NOMO-1 treated with dmso at 0.1 percent for 144 hours (cell line): ENCODE measurements around the gene SENP3.
A peak's percentile ranks its signal among the peaks of the same experiment; 100 is the strongest.

ENCODE experiments used
- DNase-seq: peaks from one replicate; lab custom pipeline; 2025; ENCODE audit not compliant: unreplicated experiment; lab: John Stamatoyannopoulos, UW

Gene SENP3

DNA sequence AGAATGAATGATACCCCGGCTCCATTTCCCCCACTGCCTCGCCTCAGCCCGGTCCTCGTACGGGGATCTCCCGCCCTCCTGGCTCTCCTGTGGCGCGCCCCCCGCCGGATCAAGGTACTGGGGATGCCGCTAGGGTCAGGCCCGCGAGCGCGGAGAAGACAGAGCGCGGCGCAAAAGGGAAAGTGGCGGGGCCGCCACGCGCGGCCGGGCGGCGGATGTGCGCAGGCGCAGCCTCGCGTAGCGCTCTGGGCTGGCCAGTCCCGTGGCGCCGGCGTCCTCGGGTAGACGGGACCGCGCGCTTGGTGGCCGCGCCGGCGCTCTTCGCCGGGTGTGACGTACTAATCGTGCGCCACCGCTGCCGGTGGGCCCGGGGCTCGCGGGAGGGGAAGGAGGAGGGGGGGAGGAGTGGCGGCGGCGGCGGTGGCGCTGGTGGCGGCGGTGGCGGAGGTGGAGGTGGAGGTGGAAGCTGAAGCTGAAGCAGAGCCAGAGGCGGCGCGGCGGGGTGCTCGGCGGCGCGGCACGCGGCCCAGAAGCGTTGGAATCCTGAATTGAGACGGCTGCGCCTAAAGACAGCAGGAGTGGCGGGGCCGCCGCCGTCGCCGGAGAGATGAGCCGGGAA lies at the start of gene SENP3:
Gene SENP3, plus strand, starts transcription at position 331 of the 619 bp plus-strand sequence. CDS start 1,158 bp downstream, outside the sequence.
- peak; percentile 61 for DNase-seq

DNA sequence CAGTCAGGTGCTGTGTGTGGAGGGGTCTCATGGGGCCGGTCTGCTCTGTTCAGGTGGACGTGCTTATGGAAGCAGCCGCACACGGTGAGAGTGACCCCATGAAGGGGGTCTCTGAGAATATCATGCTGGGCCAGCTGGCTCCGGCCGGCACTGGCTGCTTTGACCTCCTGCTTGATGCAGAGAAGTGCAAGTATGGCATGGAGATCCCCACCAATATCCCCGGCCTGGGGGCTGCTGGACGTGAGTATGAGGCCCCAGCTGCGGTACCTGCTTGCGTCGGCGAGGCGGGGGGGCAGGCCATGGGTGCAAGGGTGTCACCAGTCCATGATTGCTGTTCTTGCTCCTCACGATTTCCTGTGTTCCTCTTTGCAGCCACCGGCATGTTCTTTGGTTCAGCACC lies 49.6 kb upstream of the SENP3 start:
- no peak for DNase-seq

DNA sequence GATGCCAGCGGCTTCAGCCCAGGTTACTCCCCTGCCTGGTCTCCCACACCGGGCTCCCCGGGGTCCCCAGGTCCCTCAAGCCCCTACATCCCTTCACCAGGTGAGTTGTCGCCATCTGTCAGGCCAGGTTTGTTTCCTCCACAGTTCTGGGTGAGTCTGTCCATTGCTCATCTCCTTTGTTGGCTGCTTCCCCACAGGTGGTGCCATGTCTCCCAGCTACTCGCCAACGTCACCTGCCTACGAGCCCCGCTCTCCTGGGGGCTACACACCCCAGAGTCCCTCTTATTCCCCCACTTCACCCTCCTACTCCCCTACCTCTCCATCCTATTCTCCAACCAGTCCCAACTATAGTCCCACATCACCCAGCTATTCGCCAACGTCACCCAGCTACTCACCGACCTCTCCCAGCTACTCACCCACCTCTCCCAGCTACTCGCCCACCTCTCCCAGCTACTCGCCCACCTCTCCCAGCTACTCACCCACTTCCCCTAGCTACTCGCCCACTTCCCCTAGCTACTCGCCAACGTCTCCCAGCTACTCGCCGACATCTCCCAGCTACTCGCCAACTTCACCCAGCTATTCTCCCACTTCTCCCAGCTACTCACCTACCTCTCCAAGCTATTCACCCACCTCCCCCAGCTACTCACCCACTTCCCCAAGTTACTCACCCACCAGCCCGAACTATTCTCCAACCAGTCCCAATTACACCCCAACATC lies 48.7 kb upstream of the SENP3 start:
- no peak for DNase-seq

DNA sequence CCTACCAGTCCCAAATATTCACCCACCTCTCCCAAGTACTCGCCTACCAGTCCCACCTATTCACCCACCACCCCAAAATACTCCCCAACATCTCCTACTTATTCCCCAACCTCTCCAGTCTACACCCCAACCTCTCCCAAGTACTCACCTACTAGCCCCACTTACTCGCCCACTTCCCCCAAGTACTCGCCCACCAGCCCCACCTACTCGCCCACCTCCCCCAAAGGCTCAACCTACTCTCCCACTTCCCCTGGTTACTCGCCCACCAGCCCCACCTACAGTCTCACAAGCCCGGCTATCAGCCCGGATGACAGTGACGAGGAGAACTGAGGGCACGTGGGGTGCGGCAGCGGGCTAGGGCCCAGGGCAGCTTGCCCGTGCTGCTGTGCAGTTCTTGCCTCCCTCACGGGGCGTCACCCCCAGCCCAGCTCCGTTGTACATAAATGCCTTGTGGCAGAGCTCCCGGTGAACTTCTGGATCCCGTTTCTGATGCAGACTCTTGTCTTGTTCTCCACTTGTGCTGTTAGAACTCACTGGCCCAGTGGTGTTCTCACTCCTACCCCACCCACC lies 47.8 kb upstream of the SENP3 start:
- DNase-seq: no peak

DNA sequence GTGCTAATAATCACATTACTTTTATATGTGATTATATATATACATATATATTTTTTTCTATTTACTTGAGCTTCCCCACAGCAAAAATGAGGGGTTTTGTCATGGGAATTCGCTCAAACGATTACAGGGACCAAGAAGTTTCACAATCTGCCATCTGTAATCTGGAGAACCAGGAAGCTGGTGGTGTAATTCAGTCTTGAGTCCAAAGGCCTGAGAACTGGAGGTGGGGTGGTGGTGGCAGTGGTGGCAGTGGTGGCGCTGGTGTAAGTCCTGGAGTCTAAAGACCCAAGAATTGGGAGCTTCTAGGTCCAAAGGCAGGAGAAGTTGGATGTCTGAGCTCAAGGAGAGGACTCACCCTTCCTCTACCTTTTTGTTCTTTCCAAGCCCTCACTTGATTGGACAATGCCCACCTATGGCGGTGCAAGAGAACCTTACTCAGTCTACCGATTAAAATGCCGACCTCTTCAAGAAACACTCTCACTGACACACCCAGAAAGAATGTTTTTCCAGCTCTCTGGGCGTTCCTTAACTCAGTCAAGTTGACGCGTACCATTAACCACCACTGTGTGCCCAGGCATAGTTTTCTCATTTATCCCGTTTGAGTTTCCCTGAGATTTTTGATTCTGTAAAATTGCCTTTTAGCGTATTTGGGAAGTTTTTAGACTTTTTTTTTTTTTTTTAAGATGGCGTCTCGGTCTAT lies 45.7 kb upstream of the SENP3 start:
- DNase-seq: no peak

DNA sequence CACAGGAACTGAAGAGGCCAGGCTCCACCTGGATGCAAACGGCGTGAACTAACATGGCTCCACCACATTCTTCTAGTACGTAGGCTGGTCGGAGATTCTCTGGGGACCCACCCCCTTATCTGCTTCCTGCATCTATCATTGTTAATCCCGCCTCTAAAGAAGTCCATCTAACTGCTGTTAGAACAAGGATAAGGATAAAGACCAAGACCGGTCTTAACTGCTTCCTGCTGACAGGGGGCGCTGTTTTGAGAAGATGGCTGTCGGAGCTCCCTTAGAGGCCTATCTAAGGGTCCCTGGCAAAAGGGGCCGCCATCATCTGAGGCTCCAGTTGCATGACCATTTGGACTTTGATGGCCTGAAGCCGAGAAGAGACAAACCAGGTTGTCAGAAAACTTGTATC lies 38.7 kb upstream of the SENP3 start:
- DNase-seq: no peak

DNA sequence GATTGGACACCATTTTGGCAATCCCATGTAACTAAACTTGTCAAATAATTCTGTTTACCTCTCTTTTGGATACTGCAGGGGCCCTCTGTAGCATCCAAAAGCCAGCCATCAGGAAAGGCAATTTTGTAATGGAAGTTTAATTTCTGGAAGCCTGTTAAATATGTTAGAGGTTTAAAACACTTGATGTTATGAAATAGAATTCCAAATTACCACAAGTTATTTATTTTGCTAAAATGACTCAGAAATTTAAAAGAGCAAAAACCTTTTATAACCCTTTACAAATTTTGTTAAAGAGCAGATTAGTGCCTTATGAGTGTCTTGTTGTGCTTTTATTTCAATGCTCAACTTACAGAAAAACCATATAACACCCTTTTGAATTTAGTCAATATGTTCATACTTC lies 32.9 kb upstream of the SENP3 start:
- DNase-seq: no peak

DNA sequence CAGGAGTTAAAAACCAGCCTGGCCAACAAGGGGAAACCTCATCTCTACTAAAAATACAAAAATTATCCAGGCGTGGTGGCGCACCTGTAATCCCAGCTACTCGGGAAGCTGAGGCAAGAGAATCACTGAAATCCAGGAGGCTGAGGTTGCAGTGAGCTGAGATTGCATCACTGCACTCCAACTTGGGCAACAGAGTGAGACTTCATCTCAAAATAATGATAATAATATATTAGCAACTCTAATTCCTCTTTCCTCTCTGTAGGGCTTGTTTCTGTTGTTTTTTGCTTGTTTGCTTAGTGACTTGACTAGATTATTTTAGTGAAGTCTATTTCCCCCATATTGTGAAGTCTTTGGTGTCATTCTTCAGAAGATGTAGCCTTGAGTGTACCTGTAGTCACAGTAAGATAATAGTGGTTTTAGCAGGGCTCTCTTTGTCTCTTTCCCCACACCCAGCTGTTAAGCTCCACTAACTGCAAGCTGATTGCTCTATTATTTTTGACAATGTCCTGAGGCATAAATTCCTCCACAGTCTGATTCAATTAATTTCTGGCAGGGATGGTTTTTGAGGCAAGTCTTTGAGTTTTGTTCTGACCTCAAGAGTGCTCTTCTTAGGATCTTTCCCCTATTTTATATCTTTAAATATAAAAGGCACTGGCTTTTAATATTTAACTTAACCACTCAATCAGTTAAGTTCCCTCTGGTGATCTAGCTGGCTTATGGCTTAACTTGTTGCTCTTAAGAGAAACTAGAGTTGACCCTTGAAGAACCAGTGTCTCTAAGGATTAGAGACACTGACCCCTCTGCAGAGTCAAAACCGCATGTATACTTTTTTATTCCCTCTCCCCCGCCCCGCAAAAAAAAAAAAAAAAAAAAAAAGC lies 31.5 kb upstream of the SENP3 start:
- DNase-seq: no peak

DNA sequence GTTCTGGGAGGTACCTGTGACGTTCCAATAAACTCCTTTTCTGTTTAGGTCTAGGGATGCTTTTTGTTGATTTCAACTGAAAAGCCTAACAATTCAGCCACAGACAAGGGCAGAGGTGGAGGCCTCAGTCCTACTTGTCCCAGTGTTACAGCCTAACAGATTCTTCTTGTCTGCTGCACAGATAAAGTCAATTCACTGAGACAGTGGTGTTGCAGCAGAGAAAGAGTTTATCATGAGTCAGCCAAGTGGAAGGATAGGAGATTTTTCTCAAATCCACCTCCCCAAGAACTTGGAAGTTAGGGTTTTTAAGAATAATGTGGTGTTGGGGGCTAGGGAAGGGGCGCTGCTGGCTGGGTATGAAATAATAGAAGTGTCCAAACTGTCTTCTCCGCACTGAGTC lies 23.7 kb upstream of the SENP3 start:
- no peak for DNase-seq

DNA sequence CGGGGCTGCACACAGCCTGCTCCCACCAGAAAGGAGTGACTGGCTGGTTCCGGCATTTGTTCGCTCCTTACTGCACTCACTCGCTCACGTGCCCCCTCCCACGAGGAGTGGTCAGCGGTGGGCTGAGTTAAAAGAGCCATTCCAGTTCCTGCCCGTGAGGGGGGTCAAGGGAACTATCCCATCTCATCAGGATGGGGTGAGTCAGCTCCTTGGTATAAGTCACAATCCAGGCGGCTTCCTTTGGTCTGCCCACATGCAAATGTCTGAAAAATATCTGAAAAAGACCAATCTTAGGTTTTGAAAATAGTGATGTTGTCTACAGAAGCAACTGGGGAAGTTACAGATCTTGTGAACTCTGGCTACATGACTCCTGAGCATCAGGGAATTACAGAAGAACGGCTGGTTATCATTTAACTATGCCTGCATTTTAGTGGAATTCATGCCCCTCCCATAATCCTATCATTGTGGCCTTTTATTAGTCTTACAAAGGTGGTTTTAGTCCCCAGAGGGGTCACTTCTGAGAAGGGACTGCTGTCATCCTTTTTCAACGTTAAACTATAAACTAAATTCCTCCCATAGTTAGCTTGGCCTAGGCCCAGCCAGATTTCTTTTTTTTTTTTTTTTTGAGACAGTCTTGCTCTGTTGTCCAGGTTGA lies 22.7 kb upstream of the SENP3 start:
- no peak for DNase-seq

DNA sequence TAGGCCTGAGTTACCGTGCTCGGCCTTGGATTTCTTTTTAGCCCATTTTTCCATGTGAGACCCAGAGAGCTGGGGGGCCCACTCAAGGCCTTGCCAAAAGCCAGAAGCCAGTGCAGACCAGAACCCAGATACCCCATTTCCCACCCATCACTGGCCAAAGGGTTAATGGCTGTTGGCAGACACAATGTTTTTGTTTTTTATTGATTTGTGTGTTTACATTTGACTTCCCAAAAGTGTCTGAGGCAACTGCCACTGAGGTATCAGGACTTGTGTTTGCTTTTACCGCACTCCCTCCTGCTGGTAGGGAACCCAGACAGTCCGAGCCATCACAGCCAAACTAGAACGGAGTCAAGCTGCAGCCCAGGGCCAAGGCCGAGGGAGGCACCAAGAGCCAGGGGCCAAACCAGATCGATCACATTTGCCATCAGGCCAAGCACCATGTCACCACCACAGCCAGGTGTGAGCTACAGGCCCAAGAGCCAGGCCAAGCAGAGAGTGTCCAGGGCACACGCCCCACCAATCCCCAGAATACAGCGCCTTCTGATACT lies 20.6 kb upstream of the SENP3 start:
- DNase-seq: no peak

DNA sequence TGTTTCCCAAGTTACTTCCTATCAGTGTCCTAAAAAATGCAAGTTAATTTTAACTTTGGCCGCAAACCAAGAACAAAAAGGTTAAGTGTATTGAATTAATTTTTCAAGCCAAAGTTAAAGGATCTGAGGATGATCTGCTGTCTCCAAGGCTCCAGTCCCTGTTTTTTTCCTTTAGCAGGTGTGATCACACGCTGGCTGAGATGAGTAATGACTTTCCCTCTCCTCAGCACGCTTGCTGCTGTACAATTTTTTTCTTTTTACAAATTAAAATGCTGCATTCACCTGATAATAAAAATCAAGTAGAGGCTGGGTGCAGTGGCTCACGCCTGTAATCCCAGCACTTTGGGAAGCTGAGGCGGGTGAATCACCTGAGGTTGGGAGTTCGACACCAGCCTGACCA lies 16.8 kb upstream of the SENP3 start:
- DNase-seq: no peak

DNA sequence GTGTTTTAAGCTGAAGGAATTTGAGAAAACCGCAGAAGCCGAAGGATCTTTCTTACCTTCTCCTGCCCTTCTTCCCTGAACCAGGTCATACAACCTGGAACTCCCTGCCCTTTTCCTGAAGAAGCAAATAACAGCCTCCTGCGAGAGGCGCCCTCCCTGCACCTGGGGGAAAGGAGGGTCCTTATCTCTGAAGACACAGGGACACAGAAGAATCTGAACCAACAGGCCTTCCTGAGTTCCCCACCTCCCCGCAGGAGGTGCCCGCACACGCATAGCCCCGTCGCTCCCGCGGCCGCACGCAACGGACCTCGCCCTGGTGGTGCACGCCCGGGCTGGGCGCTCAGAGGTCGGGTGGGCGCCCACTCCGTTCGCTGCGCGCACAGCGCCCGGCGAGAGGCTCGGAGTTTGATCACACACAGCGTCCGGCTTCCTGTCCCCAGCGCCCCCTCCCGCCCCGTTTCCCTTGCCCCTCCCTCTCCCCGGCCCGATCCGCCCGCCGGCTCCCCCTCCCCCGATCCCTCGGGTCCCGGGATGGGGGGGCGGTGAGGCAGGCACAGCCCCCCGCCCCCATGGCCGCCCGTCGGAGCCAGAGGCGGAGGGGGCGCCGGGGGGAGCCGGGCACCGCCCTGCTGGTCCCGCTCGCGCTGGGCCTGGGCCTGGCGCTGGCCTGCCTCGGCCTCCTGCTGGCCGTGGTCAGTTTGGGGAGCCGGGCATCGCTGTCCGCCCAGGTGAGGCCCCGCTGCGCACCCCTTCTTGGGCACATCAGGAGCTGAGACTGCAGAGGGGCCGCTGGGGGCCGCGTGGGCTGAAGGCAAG lies 12.9 kb upstream of the SENP3 start, which contains the start of gene TNFSF12:
Gene TNFSF12, plus strand, starts transcription at position 474 of the 816 bp plus-strand sequence. Its CDS starts 96 bp downstream, at position 570.
- DNase-seq: no peak

DNA sequence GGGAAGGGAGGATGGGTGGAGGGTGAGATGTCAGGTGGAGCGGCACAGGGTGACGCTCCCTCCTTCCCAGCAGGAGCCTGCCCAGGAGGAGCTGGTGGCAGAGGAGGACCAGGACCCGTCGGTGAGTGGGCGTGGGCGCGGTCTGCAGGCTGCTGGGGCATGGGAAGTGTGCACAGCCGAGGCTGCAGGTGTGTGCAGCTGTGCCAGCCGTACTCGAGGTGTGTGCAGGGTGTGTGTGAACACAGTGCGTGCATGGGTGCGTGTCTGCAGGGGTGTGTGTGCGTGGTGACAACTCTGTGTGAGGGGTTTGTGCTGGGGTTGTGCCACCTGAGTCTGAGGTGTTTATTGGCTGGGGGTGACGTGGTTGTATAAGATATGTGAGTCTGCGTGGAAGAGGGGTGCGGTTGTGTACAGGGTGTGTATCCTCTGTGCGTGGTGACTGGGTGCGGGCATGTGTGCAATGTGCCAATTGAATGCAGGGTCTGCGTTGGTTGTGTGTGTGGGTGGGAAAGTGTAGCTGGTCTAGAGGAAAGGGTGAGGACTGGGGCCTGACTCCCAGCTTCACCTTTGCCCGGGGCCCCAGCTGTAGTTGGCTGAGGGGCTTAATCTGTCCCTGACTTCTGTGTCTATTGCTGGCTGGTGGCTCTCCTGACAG lies 12.2 kb upstream of the SENP3 start:
- DNase-seq: no peak

DNA sequence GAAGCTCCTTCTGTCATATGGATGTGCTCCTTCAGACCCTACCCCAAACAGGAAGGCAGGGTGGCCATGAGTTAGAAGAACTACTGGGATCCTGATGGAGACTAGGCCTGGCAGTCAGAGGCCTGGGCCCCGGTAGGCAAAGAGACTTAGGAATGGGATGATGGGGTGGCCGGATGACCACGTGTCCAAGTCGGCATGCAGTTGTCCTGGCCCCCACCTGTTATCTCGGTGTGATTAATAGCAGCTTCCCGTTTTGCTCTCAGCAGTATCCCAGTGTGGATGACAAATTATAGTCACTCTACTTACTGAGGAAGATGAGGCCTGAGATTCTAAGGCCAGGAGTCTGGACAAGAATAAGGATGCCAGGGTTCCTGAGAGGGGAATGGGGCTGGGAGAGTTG lies 11.4 kb upstream of the SENP3 start:
- no peak for DNase-seq

DNA sequence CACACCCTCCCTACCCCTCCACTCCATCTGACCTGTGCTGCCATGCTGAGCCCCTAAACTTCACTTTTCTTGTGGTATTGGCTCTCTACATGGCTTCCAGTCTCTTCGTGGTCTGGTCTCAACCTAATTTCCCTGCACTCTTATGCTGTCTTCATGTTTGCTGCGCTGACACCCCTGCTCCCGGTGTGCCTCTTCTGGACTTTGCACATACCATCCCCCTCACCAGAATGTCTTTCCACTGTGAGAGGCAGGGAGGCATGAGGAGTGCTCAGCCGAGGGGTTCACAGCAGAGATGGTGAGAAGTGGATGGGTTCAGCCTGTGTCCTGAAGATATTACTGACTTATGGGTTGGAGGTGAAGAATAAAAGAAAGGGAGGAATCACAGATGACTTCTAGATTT lies 10.3 kb upstream of the SENP3 start:
- DNase-seq: no peak

DNA sequence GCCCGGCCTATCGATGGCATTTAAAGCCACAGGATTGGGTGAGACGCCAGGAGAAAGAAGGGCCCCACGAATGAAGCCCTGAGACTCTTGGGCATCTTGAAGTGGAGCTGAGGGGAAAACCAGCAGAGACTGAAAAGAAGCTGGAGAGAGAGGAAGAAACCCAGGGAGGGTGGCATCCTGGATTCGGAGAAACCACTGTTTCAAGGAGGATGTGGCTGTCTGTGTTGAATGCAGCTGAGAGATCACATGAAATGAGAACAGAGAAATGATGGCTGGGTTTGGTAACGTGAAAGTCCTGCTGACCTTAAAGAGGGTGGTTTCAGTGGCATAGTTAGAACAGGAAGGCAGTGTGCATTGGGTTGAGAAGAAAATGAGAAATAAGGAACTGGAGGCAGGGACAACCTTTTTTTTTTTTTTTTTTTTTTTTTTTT lies 9.1 kb upstream of the SENP3 start:
- DNase-seq: peak; percentile 64

DNA sequence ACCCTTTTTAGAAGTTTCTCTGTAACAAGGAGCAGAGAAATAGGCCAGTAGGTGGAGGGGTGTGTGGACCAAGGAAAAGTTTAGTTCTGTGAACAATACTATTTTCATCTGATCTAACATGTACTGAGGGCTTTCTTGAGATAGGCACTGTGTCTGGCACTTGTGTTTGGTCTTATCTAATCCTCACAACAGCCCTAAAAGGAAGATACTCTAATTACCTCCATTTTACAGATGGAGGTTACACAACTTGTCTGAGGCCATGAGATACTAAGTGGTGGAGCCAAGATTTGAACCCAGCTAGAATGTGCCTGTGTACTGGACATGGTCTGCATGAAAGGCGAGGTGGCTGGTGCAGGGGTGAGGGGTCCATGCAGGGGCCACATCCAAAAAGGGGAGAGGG lies 8.4 kb upstream of the SENP3 start:
- DNase-seq: no peak
